ENCODE measurements around the gene EBI3. TPM values are rescaled to one million over a fixed set of nuclear protein-coding genes. Genes with fewer than 3 reads are reported as not detected.

The EBI3 gene
- total and polyA plus RNA-seq, 2 of the 13 experiments (the other 11 are each of a cell fraction or from before 2014, with no cell fraction given): 3.4 TPM; not detected in 1

DNA sequence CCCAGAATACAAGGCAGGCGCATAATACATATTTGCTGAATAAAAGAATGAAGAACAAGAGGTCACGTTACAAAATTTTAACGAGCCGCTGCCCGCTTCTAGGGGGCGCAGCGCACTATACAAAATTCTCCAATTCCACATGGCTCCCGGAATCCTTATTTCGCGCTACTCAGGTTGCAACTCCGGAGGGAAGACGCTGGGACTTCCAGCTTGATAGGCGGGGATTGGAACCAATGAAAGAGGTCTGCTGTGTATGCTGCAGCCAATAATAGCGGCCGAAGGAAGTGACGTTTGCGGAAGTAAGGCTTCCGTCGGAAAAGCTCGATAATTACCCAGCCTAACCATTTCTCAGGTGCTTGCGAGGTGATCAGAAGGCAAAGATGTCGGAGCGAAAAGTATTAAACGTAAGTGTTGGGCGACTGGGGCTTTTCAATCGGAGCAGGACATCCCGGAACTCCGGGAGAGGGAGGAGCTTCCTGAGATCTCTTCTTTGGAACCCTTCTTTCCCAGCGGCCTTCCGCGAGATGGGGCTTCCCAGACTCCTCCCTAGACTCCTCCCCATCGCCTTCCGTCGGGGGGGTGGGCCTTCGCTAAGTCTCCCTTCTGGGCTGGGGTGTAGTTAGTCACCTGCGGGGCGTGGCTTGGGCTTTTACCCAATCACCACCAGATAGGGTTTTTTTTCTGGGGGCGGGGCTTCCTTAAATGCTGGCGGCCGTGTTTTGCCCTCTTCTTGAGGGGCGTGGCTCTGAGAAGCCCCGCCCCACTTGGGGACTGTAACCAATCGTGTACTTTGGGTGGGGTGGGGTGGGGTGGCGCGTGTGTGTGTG is 17.7 kb downstream of the EBI3 start, which contains the start of gene YJU2 (continued):
- peak; percentile 77 for TF ChIP-seq LCORL (IDR thresholded peaks at IDR 0.05)
- no peak; the same call in none of the 2 replicates for TF ChIP-seq LCORL (CRISPR knock-in tag; IDR thresholded peaks at IDR 0.05)
- TF ChIP-seq ZNF460 (CRISPR knock-in tag; IDR thresholded peaks at IDR 0.05; ENCODE audit: borderline replicate concordance): no peak
- TF ChIP-seq SNAI1 (CRISPR knock-in tag; IDR thresholded peaks at IDR 0.05; ENCODE audit: borderline replicate concordance): no peak
- TF ChIP-seq, protein P1, sequence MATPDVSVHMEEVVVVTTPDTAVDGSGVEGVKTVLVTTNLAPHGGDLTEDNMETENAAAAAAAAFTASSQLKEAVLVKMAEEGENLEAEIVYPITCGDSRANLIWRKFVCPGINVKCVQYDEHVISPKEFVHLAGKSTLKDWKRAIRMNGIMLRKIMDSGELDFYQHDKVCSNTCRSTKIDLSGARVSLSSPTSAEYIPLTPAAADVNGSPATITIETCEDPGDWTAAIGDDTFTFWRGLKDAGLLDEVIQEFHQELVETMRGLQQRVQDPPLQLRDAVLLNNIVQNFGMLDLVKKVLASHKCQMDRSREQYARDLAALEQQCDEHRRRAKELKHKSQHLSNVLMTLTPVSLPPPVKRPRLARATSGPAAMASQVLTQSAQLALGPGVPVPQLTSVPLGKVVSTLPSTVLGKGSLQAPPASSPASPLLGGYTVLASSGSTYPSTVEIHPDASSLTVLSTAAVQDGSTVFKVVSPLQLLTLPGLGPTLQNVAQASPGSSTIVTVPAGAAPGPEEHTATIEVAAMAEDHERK (CRISPR knock-in tag; IDR thresholded peaks at IDR 0.05; ENCODE audit: low read depth): no peak
- peak; percentile 90 for TF ChIP-seq XRCC5 (optimal IDR thresholded peaks at IDR 0.05; ENCODE audit: low read length)
- TF ChIP-seq PAX8 (CRISPR knock-in tag; IDR thresholded peaks at IDR 0.05; ENCODE audit: borderline replicate concordance): no peak
- TF ChIP-seq MAF1 (CRISPR knock-in tag; IDR thresholded peaks at IDR 0.05; ENCODE audit: borderline replicate concordance): no peak
- TF ChIP-seq HOXA5 (CRISPR knock-in tag; IDR thresholded peaks at IDR 0.05): peak; percentile 69; the same call in 1 of the 2 replicates
- peak; percentile 50; the same call in 1 of the 2 replicates for TF ChIP-seq FOXK2 (IDR thresholded peaks at IDR 0.05)
- TF ChIP-seq, protein P2, sequence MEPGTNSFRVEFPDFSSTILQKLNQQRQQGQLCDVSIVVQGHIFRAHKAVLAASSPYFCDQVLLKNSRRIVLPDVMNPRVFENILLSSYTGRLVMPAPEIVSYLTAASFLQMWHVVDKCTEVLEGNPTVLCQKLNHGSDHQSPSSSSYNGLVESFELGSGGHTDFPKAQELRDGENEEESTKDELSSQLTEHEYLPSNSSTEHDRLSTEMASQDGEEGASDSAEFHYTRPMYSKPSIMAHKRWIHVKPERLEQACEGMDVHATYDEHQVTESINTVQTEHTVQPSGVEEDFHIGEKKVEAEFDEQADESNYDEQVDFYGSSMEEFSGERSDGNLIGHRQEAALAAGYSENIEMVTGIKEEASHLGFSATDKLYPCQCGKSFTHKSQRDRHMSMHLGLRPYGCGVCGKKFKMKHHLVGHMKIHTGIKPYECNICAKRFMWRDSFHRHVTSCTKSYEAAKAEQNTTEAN (CRISPR knock-in tag; conservative IDR thresholded peaks at IDR 0.05): 0 out of 2 replicates have a peak, but pooled peaks have one; percentile 44
- TF ChIP-seq SMAD1 (CRISPR knock-in tag; IDR thresholded peaks at IDR 0.05; ENCODE audit: borderline replicate concordance, low read depth): 0 out of 2 replicates have a peak, but pooled peaks have one; percentile 55
- TF ChIP-seq ATF7 (IDR thresholded peaks at IDR 0.05): no peak
- no peak for TF ChIP-seq ATF7 (CRISPR knock-in tag; IDR thresholded peaks at IDR 0.05)
- TF ChIP-seq, protein P3, sequence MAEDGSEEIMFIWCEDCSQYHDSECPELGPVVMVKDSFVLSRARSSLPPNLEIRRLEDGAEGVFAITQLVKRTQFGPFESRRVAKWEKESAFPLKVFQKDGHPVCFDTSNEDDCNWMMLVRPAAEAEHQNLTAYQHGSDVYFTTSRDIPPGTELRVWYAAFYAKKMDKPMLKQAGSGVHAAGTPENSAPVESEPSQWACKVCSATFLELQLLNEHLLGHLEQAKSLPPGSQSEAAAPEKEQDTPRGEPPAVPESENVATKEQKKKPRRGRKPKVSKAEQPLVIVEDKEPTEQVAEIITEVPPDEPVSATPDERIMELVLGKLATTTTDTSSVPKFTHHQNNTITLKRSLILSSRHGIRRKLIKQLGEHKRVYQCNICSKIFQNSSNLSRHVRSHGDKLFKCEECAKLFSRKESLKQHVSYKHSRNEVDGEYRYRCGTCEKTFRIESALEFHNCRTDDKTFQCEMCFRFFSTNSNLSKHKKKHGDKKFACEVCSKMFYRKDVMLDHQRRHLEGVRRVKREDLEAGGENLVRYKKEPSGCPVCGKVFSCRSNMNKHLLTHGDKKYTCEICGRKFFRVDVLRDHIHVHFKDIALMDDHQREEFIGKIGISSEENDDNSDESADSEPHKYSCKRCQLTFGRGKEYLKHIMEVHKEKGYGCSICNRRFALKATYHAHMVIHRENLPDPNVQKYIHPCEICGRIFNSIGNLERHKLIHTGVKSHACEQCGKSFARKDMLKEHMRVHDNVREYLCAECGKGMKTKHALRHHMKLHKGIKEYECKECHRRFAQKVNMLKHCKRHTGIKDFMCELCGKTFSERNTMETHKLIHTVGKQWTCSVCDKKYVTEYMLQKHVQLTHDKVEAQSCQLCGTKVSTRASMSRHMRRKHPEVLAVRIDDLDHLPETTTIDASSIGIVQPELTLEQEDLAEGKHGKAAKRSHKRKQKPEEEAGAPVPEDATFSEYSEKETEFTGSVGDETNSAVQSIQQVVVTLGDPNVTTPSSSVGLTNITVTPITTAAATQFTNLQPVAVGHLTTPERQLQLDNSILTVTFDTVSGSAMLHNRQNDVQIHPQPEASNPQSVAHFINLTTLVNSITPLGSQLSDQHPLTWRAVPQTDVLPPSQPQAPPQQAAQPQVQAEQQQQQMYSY (CRISPR knock-in tag; IDR thresholded peaks at IDR 0.05): no peak
- peak; percentile 22; the same call in 1 of the 2 replicates for TF ChIP-seq CEBPG (CRISPR knock-in tag; IDR thresholded peaks at IDR 0.05)
- TF ChIP-seq ZSCAN30 (CRISPR knock-in tag; IDR thresholded peaks at IDR 0.05): no peak
- TF ChIP-seq CHD4 (IDR thresholded peaks at IDR 0.05; ENCODE audit: borderline replicate concordance, low read length): 0 out of 2 replicates have a peak, but pooled peaks have one; percentile 17
- TF ChIP-seq, protein P4, sequence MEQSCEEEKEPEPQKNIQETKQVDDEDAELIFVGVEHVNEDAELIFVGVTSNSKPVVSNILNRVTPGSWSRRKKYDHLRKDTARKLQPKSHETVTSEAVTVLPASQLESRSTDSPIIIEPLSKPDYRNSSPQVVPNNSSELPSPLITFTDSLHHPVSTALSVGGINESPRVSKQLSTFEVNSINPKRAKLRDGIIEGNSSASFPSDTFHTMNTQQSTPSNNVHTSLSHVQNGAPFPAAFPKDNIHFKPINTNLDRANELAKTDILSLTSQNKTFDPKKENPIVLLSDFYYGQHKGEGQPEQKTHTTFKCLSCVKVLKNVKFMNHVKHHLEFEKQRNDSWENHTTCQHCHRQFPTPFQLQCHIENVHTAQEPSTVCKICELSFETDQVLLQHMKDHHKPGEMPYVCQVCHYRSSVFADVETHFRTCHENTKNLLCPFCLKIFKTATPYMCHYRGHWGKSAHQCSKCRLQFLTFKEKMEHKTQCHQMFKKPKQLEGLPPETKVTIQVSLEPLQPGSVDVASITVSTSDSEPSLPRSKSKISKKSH (CRISPR knock-in tag; IDR thresholded peaks at IDR 0.05; ENCODE audit: borderline replicate concordance): no peak; the same call in 1 of the 2 replicates
- TF ChIP-seq ZNF256 (CRISPR knock-in tag; conservative IDR thresholded peaks at IDR 0.05): no peak
- TF ChIP-seq, protein P5, sequence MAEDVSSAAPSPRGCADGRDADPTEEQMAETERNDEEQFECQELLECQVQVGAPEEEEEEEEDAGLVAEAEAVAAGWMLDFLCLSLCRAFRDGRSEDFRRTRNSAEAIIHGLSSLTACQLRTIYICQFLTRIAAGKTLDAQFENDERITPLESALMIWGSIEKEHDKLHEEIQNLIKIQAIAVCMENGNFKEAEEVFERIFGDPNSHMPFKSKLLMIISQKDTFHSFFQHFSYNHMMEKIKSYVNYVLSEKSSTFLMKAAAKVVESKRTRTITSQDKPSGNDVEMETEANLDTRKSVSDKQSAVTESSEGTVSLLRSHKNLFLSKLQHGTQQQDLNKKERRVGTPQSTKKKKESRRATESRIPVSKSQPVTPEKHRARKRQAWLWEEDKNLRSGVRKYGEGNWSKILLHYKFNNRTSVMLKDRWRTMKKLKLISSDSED (CRISPR knock-in tag; IDR thresholded peaks at IDR 0.05): no peak
